Bone marrow (tissue), 2 donors: ENCODE results near the gene MMP24.
"Not testable (repeated sequence)": the region's sequence is repeated elsewhere in the genome, so short reads cannot be mapped to it uniquely, and the experiment has no call there.

Experiments
- DNase-seq, 2 donors: peaks; one replicate each; lab custom pipeline; 2025; lab: John Stamatoyannopoulos, UW

MMP24 gene

GRCh38 chr20:35311822-35312221, 85.3 kb downstream of the MMP24 start:
- no peak for DNase-seq

GRCh38 chr20:35312318-35312717, 85.8 kb downstream of the MMP24 start:
- DNase-seq, result no peak

GRCh38 chr20:35314816-35315631, 88.5 kb downstream of the MMP24 start:
- no peak for DNase-seq

- not testable (repeated sequence) for DNase-seq
Observed at GRCh38 chr20:35315632-35316020, 89.1 kb downstream of the MMP24 start.

- no peak for DNase-seq
Observed at GRCh38 chr20:35316086-35316485, 89.6 kb downstream of the MMP24 start.

GRCh38 chr20:35317416-35318210, 91.1 kb downstream of the MMP24 start:
- no peak for DNase-seq

GRCh38 chr20:35318502-35319157, 92.1 kb downstream of the MMP24 start:
- DNase-seq, result no peak

- no peak for DNase-seq
Observed at GRCh38 chr20:35319192-35319870, 92.8 kb downstream of the MMP24 start.

- no peak for DNase-seq
Observed at GRCh38 chr20:35319871-35320197, 93.3 kb downstream of the MMP24 start.

- no peak for DNase-seq
Observed at GRCh38 chr20:35320396-35321126, 94.1 kb downstream of the MMP24 start.

GRCh38 chr20:35325401-35325800, 98.9 kb downstream of the MMP24 start:
- no peak for DNase-seq

- no peak for DNase-seq
Observed at GRCh38 chr20:35326021-35326739, 99.7 kb downstream of the MMP24 start.
